Thoracic aorta (tissue), 2 donors: ENCODE measurements around the gene SETD3. TPM values are rescaled to one million over a fixed set of nuclear protein-coding genes. Genes with fewer than 3 reads are reported as not detected.

Experiments used
- ATAC-seq: fragments of 150-250 bp; one replicate; pipeline ENCODE4 v1.8.0; 2017; ENCODE audit warnings: low read depth; ENCODE audit not compliant: insufficient number of reproducible peaks, low FRiP score
- DNase-seq: peaks from one replicate; pipeline ENCODE4 v3.0.0-alpha.2; 2020; ENCODE audit warnings: low spot score
- H3K27ac ChIP-seq, 2 donors: fragments of 200-600 bp; sonication (generic); 1 replicate in 1 of 2; 2 replicates in 1 of 2; pipeline ENCODE4 v1.5.1; 2016; ENCODE audit warnings: mild to moderate bottlenecking in 2 of 2, moderate library complexity in 2 of 2
- H3K27me3 ChIP-seq: fragments of 200-600 bp; sonication (generic); replicated peaks from 2 replicates; pipeline ENCODE4 v1.6.0; 2016; ENCODE audit warnings: mild to moderate bottlenecking; ENCODE audit not compliant: insufficient read depth
- H3K36me3 ChIP-seq: fragments of 200-600 bp; sonication (generic); one replicate; pipeline ENCODE4 v1.5.1; 2016
- H3K4me1 ChIP-seq, 2 donors: fragments of 200-600 bp; sonication (generic); 1 replicate in 1 of 2; 2 replicates in 1 of 2; pipeline versions ENCODE4 v1.5.1 to v1.6.0; 2016; ENCODE audit warnings: low read depth in 2 of 2, mild to moderate bottlenecking in 1 of 2; ENCODE audit not compliant: control insufficient read depth in 1 of 2
- H3K4me3 ChIP-seq: fragments of 200-600 bp; sonication (generic); 2 replicates; pipeline ENCODE4 v1.5.1; 2016; ENCODE audit warnings: mild to moderate bottlenecking
- H3K9me3 ChIP-seq: fragments of 200-600 bp; sonication (generic); 2 replicates; pipeline ENCODE4 v1.5.1; 2016
- total RNA-seq, 2 donors: library from RNA; depleted of rRNA; stranded (reverse); fragments of >200 nt; gene quantifications; one replicate each; pipeline versions ENCODE4 v1.1.0 to v1.2.3, GENCODE V29; 2016
- TF ChIP-seq, protein P1 (sequence below): fragments of 200-600 bp; sonication (generic); IDR thresholded peaks from one replicate; pipeline ENCODE4 v1.5.1; 2019; ENCODE audit warnings: antibody characterized with exemption

SETD3 gene
- total RNA-seq, 2 donors from 2014 or later: 70.8 to 76.8 TPM

DNA sequence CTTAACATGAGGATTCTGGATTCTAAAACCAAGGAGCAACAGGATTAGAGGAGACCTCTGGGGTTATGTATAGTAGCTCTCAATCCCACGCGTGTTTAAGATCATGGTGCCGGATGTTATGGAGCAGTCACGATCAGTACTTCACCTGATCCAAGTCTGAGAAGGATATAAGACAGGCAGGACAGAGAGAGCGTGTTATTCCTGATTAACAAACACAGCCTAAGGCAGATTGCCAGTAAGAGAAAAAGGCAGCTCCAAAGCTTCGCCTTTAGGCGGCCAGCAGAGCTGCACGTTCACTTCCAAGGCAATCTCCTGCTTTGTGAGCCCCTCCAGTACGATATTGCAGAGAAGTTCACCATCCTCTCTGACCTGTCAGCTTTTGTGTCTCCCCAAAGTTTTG, 5.5 kb downstream of the SETD3 start:
- no peaks in the 10 kb centered on the region for H3K9me3 ChIP-seq
- no peak overlapping the region for H3K4me3 ChIP-seq
- H3K36me3 ChIP-seq: no peaks in the 10 kb centered on the region
- TF ChIP-seq, protein P1, sequence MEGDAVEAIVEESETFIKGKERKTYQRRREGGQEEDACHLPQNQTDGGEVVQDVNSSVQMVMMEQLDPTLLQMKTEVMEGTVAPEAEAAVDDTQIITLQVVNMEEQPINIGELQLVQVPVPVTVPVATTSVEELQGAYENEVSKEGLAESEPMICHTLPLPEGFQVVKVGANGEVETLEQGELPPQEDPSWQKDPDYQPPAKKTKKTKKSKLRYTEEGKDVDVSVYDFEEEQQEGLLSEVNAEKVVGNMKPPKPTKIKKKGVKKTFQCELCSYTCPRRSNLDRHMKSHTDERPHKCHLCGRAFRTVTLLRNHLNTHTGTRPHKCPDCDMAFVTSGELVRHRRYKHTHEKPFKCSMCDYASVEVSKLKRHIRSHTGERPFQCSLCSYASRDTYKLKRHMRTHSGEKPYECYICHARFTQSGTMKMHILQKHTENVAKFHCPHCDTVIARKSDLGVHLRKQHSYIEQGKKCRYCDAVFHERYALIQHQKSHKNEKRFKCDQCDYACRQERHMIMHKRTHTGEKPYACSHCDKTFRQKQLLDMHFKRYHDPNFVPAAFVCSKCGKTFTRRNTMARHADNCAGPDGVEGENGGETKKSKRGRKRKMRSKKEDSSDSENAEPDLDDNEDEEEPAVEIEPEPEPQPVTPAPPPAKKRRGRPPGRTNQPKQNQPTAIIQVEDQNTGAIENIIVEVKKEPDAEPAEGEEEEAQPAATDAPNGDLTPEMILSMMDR: no peak
- no peak overlapping the region for H3K27ac ChIP-seq
- DNase-seq: no peak
- ATAC-seq: no peak
- peaks cover 7 to 12% of the 10 kb centered on the region in 2 donors for H3K4me1 ChIP-seq
- H3K27me3 ChIP-seq: no peaks in the 10 kb centered on the region

- Histone ChIP-seq H3K4me3 (no peak overlapping the region), H3K27me3 (no peaks in the 10 kb centered on the region), H3K27ac (no peak overlapping the region), H3K9me3 (no peaks in the 10 kb centered on the region), H3K4me1 (no peaks in the 10 kb centered on the region), H3K36me3 (no peaks in the 10 kb centered on the region)
- ATAC-seq: no peak
- DNase-seq: no peak
- TF ChIP-seq, protein P1: no peak
Observed at GRCh38 chr14:99473458-99473857, 7.2 kb downstream of the SETD3 start.

DNA sequence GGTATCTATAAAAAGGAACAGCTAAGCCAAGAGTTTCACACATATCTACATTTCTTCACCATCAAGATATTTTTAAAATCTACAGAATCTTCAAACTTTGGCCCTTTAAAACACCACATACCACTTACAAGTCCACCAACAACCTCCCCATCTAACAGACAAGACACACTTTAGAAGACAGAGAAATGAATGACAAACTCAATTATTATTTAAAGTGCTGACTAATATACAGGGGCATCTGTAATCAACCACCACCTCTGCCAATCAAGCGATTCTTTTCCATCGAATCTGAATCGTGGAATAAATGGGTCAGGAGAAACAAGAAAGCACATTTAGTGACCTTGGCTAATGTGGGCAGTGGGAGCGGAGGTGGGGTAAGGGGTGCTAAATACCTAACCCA, 7.7 kb downstream of the SETD3 start:
- Histone ChIP-seq H3K9me3 (no peaks in the 10 kb centered on the region), H3K27ac (no peak overlapping the region), H3K27me3 (no peaks in the 10 kb centered on the region), H3K4me3 (no peak overlapping the region), H3K36me3 (no peaks in the 10 kb centered on the region), H3K4me1 (no peaks in the 10 kb centered on the region)
- DNase-seq (no peak), ATAC-seq (no peak)
- TF ChIP-seq, protein P1: no peak

GRCh38 chr14:99471731-99472130, 8.9 kb downstream of the SETD3 start:
- TF ChIP-seq, protein P1: no peak
- no peak overlapping the region for H3K4me3 ChIP-seq
- no peak overlapping the region for H3K27ac ChIP-seq
- no peaks in the 10 kb centered on the region for H3K9me3 ChIP-seq
- H3K4me1 ChIP-seq: peaks cover 0 to 7% of the 10 kb centered on the region in 2 donors
- ATAC-seq: no peak
- DNase-seq: no peak
- no peaks in the 10 kb centered on the region for H3K27me3 ChIP-seq
- H3K36me3 ChIP-seq: no peaks in the 10 kb centered on the region

DNA sequence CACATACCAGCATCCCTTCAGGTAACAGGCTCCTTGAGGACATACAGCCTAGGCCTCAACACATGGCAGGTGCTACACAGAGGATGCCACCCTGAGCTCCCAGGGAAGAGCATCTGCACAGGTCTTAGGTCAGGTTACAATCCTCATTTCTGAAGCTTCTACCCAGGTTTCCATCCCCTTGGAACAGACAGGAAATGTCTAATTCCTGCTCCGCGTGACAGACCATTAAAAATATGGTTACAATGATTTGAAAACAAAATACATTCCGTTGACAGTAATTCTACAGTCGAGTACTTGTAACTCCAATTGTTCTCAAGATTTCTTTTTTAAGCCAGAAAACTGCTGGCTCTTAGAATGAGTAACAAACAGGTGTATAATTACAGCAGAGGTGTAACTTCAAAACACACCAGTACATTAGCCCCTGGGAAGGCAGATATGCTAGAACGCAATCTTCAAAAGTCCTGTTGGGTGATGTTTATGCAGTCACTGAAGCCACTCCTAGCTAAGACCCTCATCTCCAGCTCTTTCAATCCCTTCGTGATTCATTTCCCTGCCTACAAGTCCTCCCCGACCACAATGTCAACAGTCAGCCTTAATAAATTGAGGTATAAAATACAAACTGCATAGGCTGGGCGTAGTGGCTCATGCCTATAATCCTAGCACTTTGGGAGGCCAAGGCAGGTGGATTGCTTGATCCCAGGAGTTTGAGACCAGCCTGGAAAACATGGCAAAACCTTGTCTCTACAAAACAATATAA, 11.6 kb downstream of the SETD3 start:
- TF ChIP-seq, protein P1: no peak
- Histone ChIP-seq H3K27me3 (no peaks in the 10 kb centered on the region), H3K27ac (no peak overlapping the region), H3K4me1 (peaks cover 0 to 7% of the 10 kb centered on the region in 2 donors), H3K36me3 (no peaks in the 10 kb centered on the region), H3K4me3 (no peak overlapping the region), H3K9me3 (no peaks in the 10 kb centered on the region)
- DNase-seq: no peak
- ATAC-seq: no peak
